Stomach (tissue), 9 donors: Measurements from ENCODE around the gene LPCAT4. TPM values are rescaled to one million over a fixed set of nuclear protein-coding genes. Genes with fewer than 3 reads are reported as not detected.
A peak's percentile ranks its signal among the peaks of the same experiment; 100 is the strongest.

Experiments used
- DNase-seq, 2 donors: peaks; one replicate each; pipeline versions ENCODE4 v3.0.0 to v3.0.0-alpha.2; 2013 to 2019
- H3K27ac ChIP-seq, 5 donors: fragments of 200-600 bp in 4 of 5; sonication (generic) in 4 of 5; one replicate each; pipeline ENCODE4 v1.5.1; 2013 to 2019; ENCODE audit warnings: mild to moderate bottlenecking in 1 of 5, moderate library complexity in 1 of 5
- H3K27me3 ChIP-seq, 3 donors: fragments of 200-600 bp; sonication (generic); one replicate each; pipeline ENCODE4 v1.5.1; 2017 to 2019; ENCODE audit warnings: mixed run types in 1 of 3
- H3K36me3 ChIP-seq, 4 donors: fragments of 200-600 bp; sonication (generic); 1 replicate in 3 of 4; 2 replicates in 1 of 4; pipeline ENCODE4 v1.5.1; 2016 to 2019
- H3K4me1 ChIP-seq, 4 donors: fragments of 200-600 bp; sonication (generic); one replicate each; pipeline ENCODE4 v1.5.1; 2016 to 2019
- H3K4me3 ChIP-seq, 4 donors: fragments of 200-600 bp; sonication (generic) in 3 of 4; one replicate each; pipeline ENCODE4 v1.5.1; 2016 to 2019; ENCODE audit warnings: mild to moderate bottlenecking in 1 of 4
- H3K9me3 ChIP-seq, 4 donors: fragments of 200-600 bp; sonication (generic); one replicate each; pipeline ENCODE4 v1.5.1; 2016 to 2019
- EP300 ChIP-seq: sonication (generic); formaldehyde crosslinking; IDR thresholded peaks from one replicate; pipeline ENCODE4 v1.6.1; 2017; ENCODE audit warnings: antibody characterized with exemption
- POLR2A ChIP-seq, 4 donors: fragments of 450-650 bp; IDR thresholded peaks; one replicate each; pipeline ENCODE4 v1.6.1; 2016; ENCODE audit warnings: antibody characterized with exemption in 4 of 4, control low read depth in 2 of 4, mild to moderate bottlenecking in 1 of 4, moderate library complexity in 1 of 4
- POLR2AphosphoS5 ChIP-seq, 3 donors: sonication (generic); formaldehyde crosslinking; IDR thresholded peaks; one replicate each; pipeline ENCODE4 v1.6.1; 2016; ENCODE audit warnings: antibody characterized with exemption in 3 of 3
- WGBS, 5 donors: extraction: QIAGEN DNeasy Blood & Tissue Kit in 3 of 5; methylation state at CpG; one replicate each; pipeline versions ENCODE4 v1.1.5 to v1.1.7; 2013 to 2018; 5-methylcytosine and 5-hydroxymethylcytosine counted together
- intact Hi-C: fragments of 100-400 bp; cut with DNase I; formaldehyde crosslinking; loops from one replicate; pipeline ENCODE4 v1.15.1; 2023; ENCODE audit warnings: low total_unique reads
- polyA plus RNA-seq, 3 donors: library from polyadenylated mRNA; stranded (reverse); fragments of 200-250 nt; gene quantifications; one replicate each; pipeline ENCODE4 v1.2.3, GENCODE V29; 2013
- total RNA-seq, 5 donors: library from RNA; depleted of rRNA; stranded (reverse); fragments of >200 nt; gene quantifications; one replicate each; pipeline versions ENCODE4 v1.1.0 to v1.2.3, GENCODE V29; 2014 to 2016
- TF ChIP-seq, protein P1 (sequence below), 7 experiments: fragments of 450-650 bp in 4 of 7; fragments of 200-600 bp in 3 of 7; sonication (generic) in 3 of 7; IDR thresholded peaks; one replicate each; pipeline ENCODE4 v1.5.1; 2016 to 2019; ENCODE audit warnings: antibody characterized with exemption in 7 of 7, control low read depth in 2 of 7, mild to moderate bottlenecking in 1 of 7
- donor health status: healthy with polysubstance abuse.
- donor health status: Bipolar disorder and iron deficiency.
- donor health status: healthy.

The LPCAT4 gene
- total and polyA plus RNA-seq, 8 donors = 11.6 to 206 (median 65.1) TPM

DNA sequence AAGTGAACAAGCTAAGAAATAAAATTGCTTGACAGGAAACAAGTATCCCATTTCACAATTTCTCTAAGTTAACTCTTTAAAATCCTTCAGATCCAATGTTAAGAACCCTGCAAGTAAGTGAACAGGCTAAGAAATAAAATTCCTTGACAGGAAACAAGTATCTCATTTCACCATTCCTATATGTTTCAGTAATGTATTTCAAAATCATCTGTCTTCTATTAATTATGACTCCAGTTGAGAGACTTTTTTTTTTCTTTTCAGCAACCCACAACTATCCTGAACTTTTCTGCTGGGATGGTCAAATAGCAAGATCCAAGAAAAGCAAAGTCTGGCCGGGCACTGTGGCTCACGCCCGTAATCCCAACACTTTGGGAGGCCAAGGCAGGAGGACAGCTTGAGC, 27.1 kb downstream of the LPCAT4 start:
- TF ChIP-seq EP300 (no peak), POLR2AphosphoS5 (IDR thresholded peaks at IDR 0.05) (no peak), POLR2A (IDR thresholded peaks at IDR 0.05) (no peak)
- TF ChIP-seq, protein P1, sequence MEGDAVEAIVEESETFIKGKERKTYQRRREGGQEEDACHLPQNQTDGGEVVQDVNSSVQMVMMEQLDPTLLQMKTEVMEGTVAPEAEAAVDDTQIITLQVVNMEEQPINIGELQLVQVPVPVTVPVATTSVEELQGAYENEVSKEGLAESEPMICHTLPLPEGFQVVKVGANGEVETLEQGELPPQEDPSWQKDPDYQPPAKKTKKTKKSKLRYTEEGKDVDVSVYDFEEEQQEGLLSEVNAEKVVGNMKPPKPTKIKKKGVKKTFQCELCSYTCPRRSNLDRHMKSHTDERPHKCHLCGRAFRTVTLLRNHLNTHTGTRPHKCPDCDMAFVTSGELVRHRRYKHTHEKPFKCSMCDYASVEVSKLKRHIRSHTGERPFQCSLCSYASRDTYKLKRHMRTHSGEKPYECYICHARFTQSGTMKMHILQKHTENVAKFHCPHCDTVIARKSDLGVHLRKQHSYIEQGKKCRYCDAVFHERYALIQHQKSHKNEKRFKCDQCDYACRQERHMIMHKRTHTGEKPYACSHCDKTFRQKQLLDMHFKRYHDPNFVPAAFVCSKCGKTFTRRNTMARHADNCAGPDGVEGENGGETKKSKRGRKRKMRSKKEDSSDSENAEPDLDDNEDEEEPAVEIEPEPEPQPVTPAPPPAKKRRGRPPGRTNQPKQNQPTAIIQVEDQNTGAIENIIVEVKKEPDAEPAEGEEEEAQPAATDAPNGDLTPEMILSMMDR (IDR thresholded peaks at IDR 0.05) = no peak
- Histone ChIP-seq H3K27me3 (no peaks in the 10 kb centered on the region), H3K4me1 (peaks cover 24 to 63% (median 50%) of the 10 kb centered on the region in 4 donors), H3K27ac (no peak overlapping the region), H3K9me3 (no peaks in the 10 kb centered on the region), H3K4me3 (no peak overlapping the region), H3K36me3 (peaks cover 0 to 21% (median 19%) of the 10 kb centered on the region in 4 donors)
- intact Hi-C loops = loop anchor here (10.0 kb wide), 1 partner anchor 245 kb away; the partner anchor contains the start of gene GOLGA8B
- no peak for DNase-seq
- WGBS, 5 donors = 89 to 97% (median 95%) methylated on average over 3 of the region's 3 CpGs

DNA sequence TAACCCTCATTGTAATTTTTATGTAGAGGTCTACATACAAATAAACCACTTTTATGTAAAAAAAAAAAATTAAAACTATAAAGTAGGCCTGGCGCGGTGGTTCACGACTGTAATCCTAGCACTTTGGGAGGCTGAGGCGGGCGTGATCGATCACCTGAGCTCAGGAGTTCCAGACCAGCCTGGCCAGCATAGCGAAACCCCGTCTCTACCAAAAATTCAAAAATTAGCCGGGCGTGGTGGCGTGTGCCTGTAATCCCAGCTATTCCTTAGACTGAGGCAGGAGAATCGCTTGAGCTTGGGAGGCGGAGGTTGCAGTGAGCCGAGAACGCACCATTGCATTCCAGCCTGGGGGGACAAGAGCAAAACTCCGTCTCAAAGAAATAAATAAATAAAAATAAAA, 28.6 kb downstream of the LPCAT4 start:
- H3K4me1 ChIP-seq = peaks cover 29 to 74% (median 52%) of the 10 kb centered on the region in 4 donors
- 75 to 79% (median 77%) methylated on average over 16 of the region's 16 CpGs for WGBS, 5 donors
- peak overlapping the region; percentile 82 to 94 (median 89) for H3K4me3 ChIP-seq
- no peaks in the 10 kb centered on the region for H3K27me3 ChIP-seq
- intact Hi-C loops = no loop called here
- H3K36me3 ChIP-seq = peaks cover 0 to 21% (median 19%) of the 10 kb centered on the region in 4 donors
- TF ChIP-seq POLR2A (IDR thresholded peaks at IDR 0.05) (no peak), EP300 (no peak), POLR2AphosphoS5 (IDR thresholded peaks at IDR 0.05) (no peak)
- TF ChIP-seq, protein P1 (IDR thresholded peaks at IDR 0.05) = no peak
- H3K27ac ChIP-seq = peak overlapping the region in 4 of 5 donors; percentile 90 to 96 (median 94)
- no peak for DNase-seq
- no peaks in the 10 kb centered on the region for H3K9me3 ChIP-seq

DNA sequence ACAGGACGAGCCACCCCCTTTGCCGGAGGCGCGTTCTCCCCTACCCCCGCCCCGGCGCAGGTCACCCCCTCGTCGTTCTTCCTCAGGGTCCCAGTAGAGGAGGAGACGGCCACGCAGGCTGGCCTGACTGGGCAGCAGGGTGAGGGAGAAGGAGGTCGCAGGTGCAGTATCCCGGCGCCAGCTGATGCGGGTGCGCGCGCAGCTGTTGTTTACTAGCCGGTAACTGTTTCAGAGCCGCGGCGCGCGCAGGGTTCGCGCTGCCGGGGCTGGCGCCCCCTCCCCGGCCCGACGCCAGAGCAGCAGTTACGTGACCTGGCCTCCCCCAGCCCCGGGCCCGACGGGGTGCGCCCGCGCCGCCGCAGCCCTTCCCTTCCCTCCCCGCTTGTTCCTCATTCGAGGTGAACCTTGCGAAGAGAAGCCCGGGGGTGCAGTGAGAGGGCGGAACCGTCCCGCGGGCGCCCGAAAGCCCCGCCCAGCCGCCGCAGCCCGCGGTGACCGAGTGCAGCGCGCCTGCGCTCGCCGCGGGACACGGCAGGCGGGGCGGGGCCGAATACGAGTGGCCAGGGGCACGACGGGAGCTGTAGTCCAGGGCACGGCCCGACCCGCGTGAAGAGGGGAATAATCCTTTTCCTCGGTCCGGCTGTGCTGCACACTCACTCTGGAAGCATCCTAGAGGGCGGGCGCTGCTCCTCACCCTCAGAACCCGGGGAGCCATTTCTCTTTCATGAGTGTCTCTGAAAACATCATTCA, 29.3 kb downstream of the LPCAT4 start, which contains the start of gene SLC12A6:
SLC12A6 (minus strand) TSS at position 225 of the 750 bp plus-strand sequence. CDS start 1,101 bp downstream, outside the sequence.
- H3K4me1 ChIP-seq = peaks cover 29 to 78% (median 52%) of the 10 kb centered on the region in 4 donors
- H3K4me3 ChIP-seq = peak within 1 kb of the TSS; percentile 82 to 94 (median 89)
- H3K27me3 ChIP-seq = no peaks in the 10 kb centered on the region
- TF ChIP-seq POLR2AphosphoS5 (IDR thresholded peaks at IDR 0.05) = peak in 2 of 3 donors; percentile 80 to 88
- TF ChIP-seq, protein P1 (IDR thresholded peaks at IDR 0.05) = no peak
- no peak for TF ChIP-seq EP300
- no peak for TF ChIP-seq POLR2A (IDR thresholded peaks at IDR 0.05)
- peak; percentile 93 to 97 for DNase-seq
- peak within 1 kb of the TSS; percentile 90 to 96 (median 95) for H3K27ac ChIP-seq
- H3K9me3 ChIP-seq = no peaks in the 10 kb centered on the region
- peaks cover 0 to 21% (median 19%) of the 10 kb centered on the region in 4 donors for H3K36me3 ChIP-seq
- 0 to 1% (median 1%) methylated on average over 66 to 78 of the region's 78 CpGs for WGBS, 5 donors
- intact Hi-C loops = no loop called here

DNA sequence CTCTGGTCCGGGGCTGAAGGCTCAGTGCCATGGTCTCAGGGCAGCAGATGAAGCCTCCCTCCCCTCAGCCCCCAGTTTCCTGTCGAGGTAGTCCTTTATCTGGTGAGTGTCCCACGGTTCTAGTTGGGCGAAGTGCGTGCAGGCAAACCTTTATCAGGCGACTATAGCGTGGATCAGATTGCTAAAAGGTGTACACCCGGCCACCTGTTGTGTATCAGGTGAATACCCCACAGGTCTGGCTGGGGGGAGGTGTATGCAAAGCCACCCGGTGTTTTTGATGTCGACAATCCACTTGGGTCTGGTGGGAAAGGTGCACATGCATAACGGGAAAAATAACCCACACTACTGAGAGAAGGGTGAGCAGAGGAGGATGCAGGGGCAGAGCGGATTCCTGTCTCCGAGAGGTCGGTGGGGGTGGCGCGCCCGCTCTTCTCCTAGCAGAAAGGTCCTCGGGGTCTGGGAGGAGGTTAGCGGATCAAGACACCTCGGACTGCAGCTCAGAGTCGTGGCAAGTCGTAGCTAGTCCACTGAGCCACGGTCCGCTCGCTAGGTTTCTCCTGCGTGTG, 29.9 kb downstream of the LPCAT4 start:
- TF ChIP-seq POLR2A (IDR thresholded peaks at IDR 0.05) = no peak
- TF ChIP-seq EP300 = no peak
- no peak for TF ChIP-seq POLR2AphosphoS5 (IDR thresholded peaks at IDR 0.05)
- TF ChIP-seq, protein P1 (IDR thresholded peaks at IDR 0.05) = no peak
- no peaks in the 10 kb centered on the region for H3K9me3 ChIP-seq
- WGBS, 5 donors = 1 to 3% (median 2%) methylated on average over 26 of the region's 26 CpGs
- H3K27ac ChIP-seq = peak overlapping the region; percentile 90 to 96 (median 95)
- no peaks in the 10 kb centered on the region for H3K27me3 ChIP-seq
- peaks cover 0 to 23% (median 21%) of the 10 kb centered on the region in 4 donors for H3K36me3 ChIP-seq
- intact Hi-C loops = no loop called here
- H3K4me1 ChIP-seq = peaks cover 27 to 76% (median 49%) of the 10 kb centered on the region in 4 donors
- H3K4me3 ChIP-seq = peak overlapping the region; percentile 82 to 94 (median 89)
- DNase-seq = peak in 1 of 2 donors; percentile 44
